Measurements from ENCODE around the gene MRPL24.
"Not testable (repeated sequence)": the region's sequence is repeated elsewhere in the genome, so short reads cannot be mapped to it uniquely, and the experiment has no call there.

The MRPL24 gene

GRCh38 chr1:156760092-156760795 is 19.4 kb upstream of the MRPL24 start:
- DNase-seq (ENCODE audit: low spot score): no peak

GRCh38 chr1:156757572-156758253 is 16.8 kb upstream of the MRPL24 start:
- not testable (repeated sequence) for DNase-seq (ENCODE audit: low spot score)

- no peak for DNase-seq (ENCODE audit: low spot score)
Measured at GRCh38 chr1:156756355-156756754, 15.5 kb upstream of the MRPL24 start.

- DNase-seq (ENCODE audit: low spot score): no peak
Measured at GRCh38 chr1:156755527-156755950, 14.7 kb upstream of the MRPL24 start.

- no peak for DNase-seq (ENCODE audit: low spot score)
Measured at GRCh38 chr1:156754219-156754618, 13.3 kb upstream of the MRPL24 start.

GRCh38 chr1:156752843-156753482 is 12.1 kb upstream of the MRPL24 start:
- no peak for DNase-seq (ENCODE audit: low spot score)

GRCh38 chr1:156751757-156752481 is 11.0 kb upstream of the MRPL24 start:
- peak; percentile 99 for DNase-seq (ENCODE audit: low spot score)

GRCh38 chr1:156751451-156751756 is 10.5 kb upstream of the MRPL24 start, which contains the start of gene HDGF:
TSS of gene HDGF (minus strand) at chr1:156751675. CDS start at chr1:156751429, 246 bp downstream.
- DNase-seq (ENCODE audit: low spot score): no peak

GRCh38 chr1:156750711-156751450 is 10.0 kb upstream of the MRPL24 start:
- peak; percentile 77 for DNase-seq (ENCODE audit: low spot score)

- no peak for DNase-seq (ENCODE audit: low spot score)
Measured at GRCh38 chr1:156750191-156750672, 9.3 kb upstream of the MRPL24 start.

- no peak for DNase-seq (ENCODE audit: low spot score)
Measured at GRCh38 chr1:156749419-156750118, 8.7 kb upstream of the MRPL24 start.

- DNase-seq (ENCODE audit: low spot score): no peak
Measured at GRCh38 chr1:156748670-156749418, 8.0 kb upstream of the MRPL24 start.

GRCh38 chr1:156747742-156748669 is 7.1 kb upstream of the MRPL24 start:
- DNase-seq (ENCODE audit: low spot score): no peak

GRCh38 chr1:156746728-156747631 is 6.1 kb upstream of the MRPL24 start:
- peak; percentile 94 for DNase-seq (ENCODE audit: low spot score)

- no peak for DNase-seq (ENCODE audit: low spot score)
Measured at GRCh38 chr1:156746406-156746727, 5.5 kb upstream of the MRPL24 start.

- DNase-seq (ENCODE audit: low spot score): no peak
Measured at GRCh38 chr1:156745881-156746280, 5.0 kb upstream of the MRPL24 start.

- DNase-seq (ENCODE audit: low spot score): no peak
Measured at GRCh38 chr1:156744786-156745419, 4.0 kb upstream of the MRPL24 start.

GRCh38 chr1:156744344-156744743 is 3.5 kb upstream of the MRPL24 start:
- no peak for DNase-seq (ENCODE audit: low spot score)
